Measurements from ENCODE around the gene SORCS2.

SORCS2 gene

DNA sequence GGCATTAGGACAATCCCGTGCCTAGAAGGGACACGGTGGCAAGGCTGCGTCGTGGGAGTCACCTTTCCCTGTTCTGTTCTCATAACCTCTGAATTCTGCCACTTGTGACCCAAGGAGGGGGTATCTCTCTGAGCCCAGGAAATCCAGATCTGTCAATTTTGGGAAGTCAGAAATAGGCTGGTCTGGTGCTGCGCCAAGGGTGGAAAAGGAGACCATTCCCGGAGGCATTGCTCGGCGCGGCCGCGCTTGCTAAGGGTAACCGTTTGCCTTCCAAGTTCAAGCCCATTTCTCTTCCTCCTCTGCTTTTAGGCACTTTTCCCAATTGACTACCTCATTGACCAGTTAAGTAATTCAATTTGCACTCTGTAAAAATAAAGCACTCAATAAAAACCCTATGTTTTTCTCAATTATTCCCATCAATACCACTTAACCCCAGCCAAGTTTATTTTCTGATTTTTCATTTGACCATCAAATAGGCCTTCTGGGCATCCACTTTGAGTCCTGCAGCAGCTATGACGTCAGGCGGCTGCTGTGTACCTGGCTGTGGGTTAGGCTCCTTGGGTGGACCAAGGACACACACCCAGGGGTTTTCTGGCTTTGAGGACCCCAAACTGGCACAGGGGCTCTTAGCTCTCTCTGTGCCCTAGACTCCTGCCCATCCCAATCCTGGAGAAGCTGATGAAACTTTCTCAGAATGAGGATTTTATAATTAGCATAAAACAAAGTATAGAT lies 12.5 kb downstream of the SORCS2 start:
- Histone ChIP-seq H3K36me3 (ENCODE audit: insufficient read depth, low read length) (no peaks in the 10 kb centered on the region), H3K27ac (no peak overlapping the region)
- no peak for TF ChIP-seq FOXP2 (optimal IDR thresholded peaks at IDR 0.05; ENCODE audit: control extremely low read depth, extremely low read length, insufficient read depth)
- no peak for TF ChIP-seq EZH2 (IDR thresholded peaks at IDR 0.05)
- TF ChIP-seq POLR2AphosphoS5 (IDR thresholded peaks at IDR 0.05; ENCODE audit: borderline replicate concordance, low read depth, low read length): no peak

DNA sequence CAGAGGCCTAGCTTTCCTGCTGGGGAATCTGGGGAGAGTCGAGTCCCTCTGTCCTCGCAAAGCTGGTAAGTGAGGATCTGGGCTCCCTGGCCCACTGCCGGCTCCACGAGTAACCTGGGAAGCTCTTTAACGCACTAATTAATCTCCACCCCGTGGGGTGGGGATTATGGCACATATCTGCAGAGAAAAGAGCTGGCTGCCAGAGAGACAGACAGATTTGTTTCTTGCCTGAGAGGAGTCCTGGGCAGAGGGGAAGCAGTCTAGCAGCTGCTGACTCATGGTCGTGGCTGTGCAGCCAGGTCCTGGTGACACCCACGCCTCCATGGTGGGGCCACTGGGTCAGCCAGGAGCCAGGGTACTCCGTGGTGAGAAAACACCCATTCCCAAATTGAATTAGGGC lies 14.0 kb downstream of the SORCS2 start:
- H3K9ac ChIP-seq (ENCODE audit: insufficient read length): no peak overlapping the region
- H3K9me3 ChIP-seq (ENCODE audit: low read depth, low read length): no peaks in the 10 kb centered on the region
- no peak overlapping the region for H3K4me3 ChIP-seq
- no peak for TF ChIP-seq POLR2AphosphoS5 (IDR thresholded peaks at IDR 0.05; ENCODE audit: borderline replicate concordance, low read depth, low read length)
- no peak for TF ChIP-seq FOXP2 (optimal IDR thresholded peaks at IDR 0.05; ENCODE audit: control extremely low read depth, extremely low read length, insufficient read depth)
- no peak for TF ChIP-seq EZH2 (IDR thresholded peaks at IDR 0.05)
- H3K36me3 ChIP-seq (ENCODE audit: insufficient read depth, low read length): no peaks in the 10 kb centered on the region
- no peak for DNase-seq (ENCODE audit: low read depth, low spot score)
- H3K27ac ChIP-seq: no peak overlapping the region

More for the DNA sequence above, 12.5 kb downstream of the SORCS2 start:
- Histone ChIP-seq H3K9ac (ENCODE audit: insufficient read length) (no peak overlapping the region), H3K4me3 (no peak overlapping the region), H3K9me3 (ENCODE audit: low read depth, low read length) (no peaks in the 10 kb centered on the region)
- no peak for DNase-seq (ENCODE audit: low read depth, low spot score)

DNA sequence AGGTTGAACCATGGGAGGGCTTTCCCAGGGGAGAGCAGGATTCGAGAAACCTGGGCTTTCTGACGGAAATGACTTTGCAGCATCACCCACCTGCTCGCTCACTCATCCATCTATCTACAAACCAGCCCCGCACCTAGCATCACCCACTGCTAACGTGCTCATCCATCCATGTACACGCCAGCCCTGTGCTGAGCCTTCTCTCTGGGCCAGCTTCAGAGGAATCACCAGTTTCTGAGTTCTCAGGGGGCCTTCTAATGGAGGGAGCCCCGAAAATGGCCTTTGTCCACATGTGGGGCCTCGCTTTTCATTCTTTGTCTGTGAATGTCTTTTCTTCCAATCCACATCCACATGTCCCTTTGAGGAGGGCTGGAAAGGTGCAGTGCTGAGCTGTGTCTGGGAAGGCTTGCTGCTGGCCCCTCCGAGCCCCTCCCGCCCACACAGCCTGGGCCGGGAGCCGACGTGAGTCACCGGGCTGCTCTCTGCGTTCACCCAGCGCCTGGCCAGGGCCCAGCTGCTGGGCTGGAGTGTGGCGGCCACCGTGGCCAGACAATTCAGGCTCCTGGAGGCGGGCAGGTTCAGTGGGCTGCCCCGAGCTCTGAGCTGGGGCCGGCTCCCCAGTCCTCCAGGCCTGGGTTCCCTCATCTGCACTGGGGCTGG lies 14.7 kb downstream of the SORCS2 start:
- no peak overlapping the region for H3K4me3 ChIP-seq

DNA sequence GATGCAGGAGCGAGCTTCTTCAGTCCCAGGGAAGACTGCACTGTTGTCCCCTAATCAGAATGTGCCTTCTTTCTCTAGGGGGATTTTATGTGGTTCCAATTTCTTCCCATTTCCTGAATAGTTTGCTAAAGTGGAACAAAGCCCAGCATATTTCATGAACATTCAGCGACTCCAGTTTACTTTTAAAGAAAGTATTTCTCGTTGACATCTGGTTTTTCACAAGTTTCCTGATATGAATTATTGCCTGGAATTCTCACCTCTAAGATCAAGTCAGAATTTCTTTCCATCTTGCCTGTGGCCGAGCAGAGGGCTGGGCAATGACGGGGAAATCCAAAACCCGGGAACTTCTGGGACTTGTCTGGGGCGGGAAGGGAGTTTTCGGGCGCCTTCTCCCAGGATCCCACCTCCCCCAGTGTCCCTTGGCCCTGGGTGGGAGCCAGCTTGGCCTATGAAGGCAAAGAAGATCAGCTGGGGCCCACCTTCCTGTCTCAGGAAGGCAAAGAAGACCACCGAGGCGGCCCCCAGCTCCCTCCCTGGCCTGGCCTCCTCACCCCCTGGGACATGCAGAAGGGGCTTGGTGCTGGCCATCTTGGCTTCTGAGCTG lies 15.4 kb downstream of the SORCS2 start:
- Histone ChIP-seq H3K27ac (no peak overlapping the region), H3K4me3 (no peak overlapping the region), H3K9ac (ENCODE audit: insufficient read length) (no peak overlapping the region), H3K9me3 (ENCODE audit: low read depth, low read length) (no peaks in the 10 kb centered on the region), H3K36me3 (ENCODE audit: insufficient read depth, low read length) (no peaks in the 10 kb centered on the region)
- no peak for DNase-seq (ENCODE audit: low read depth, low spot score)
- no peak for TF ChIP-seq EZH2 (IDR thresholded peaks at IDR 0.05)
- TF ChIP-seq FOXP2 (optimal IDR thresholded peaks at IDR 0.05; ENCODE audit: control extremely low read depth, extremely low read length, insufficient read depth): no peak
- TF ChIP-seq POLR2AphosphoS5 (IDR thresholded peaks at IDR 0.05; ENCODE audit: borderline replicate concordance, low read depth, low read length): no peak

More for the DNA sequence above, 14.7 kb downstream of the SORCS2 start:
- Histone ChIP-seq H3K27ac (no peak overlapping the region), H3K9ac (ENCODE audit: insufficient read length) (no peak overlapping the region), H3K36me3 (ENCODE audit: insufficient read depth, low read length) (no peaks in the 10 kb centered on the region), H3K9me3 (ENCODE audit: low read depth, low read length) (no peaks in the 10 kb centered on the region)
- TF ChIP-seq EZH2 (IDR thresholded peaks at IDR 0.05) (no peak), POLR2AphosphoS5 (IDR thresholded peaks at IDR 0.05; ENCODE audit: borderline replicate concordance, low read depth, low read length) (no peak), FOXP2 (optimal IDR thresholded peaks at IDR 0.05; ENCODE audit: control extremely low read depth, extremely low read length, insufficient read depth) (no peak)
- no peak for DNase-seq (ENCODE audit: low read depth, low spot score)

DNA sequence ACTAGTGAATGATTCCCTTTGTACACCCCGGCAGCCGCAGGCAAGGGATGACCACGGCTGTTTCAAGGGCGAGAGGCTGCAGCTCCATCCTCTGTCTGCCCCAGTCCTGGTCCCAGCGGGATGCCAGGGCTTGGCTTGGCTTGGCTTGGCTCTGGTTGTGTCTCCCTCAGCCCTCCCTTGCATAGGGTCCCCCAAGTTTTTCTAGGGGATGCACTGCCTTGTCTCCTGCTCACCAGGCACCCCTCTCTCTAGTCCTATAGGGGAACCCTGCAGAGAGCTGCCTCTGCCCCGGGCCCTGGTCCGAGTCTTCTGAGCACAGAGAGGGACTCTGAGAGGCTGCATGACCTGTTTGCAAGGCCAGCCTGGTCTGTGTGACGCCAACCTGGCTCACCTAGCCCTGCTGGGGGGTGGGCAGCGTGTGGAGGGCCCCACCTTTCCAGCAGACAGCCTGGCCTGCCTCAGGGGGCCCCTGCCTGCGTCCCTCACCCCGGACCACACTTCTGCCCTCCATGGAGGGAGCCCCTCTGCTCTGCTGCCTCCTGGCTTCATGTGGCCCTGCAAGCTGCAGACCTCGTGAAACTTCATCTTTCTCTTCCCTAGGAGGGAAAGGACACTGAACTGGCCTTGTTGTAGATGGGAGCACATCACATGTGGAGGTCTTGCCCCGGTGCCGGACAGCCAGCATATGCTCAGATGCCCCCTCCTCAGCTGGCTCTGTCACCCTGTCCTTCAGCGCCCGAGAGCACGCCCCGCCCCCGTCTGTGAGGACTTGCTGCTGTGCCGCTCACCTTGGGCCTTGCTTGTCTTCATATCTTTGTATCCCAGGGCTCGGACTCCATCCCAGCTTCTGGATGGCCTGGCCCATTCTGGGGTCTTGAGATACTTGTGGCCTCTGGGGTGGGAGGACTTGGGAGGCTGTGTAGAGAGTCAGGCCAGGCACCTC lies 16.4 kb downstream of the SORCS2 start:
- H3K27ac ChIP-seq: no peak overlapping the region
- no peaks in the 10 kb centered on the region for H3K36me3 ChIP-seq (ENCODE audit: insufficient read depth, low read length)
- no peak overlapping the region for H3K9ac ChIP-seq (ENCODE audit: insufficient read length)
- DNase-seq (ENCODE audit: low read depth, low spot score): no peak
- no peak overlapping the region for H3K4me3 ChIP-seq
- TF ChIP-seq EZH2 (IDR thresholded peaks at IDR 0.05) (no peak), FOXP2 (optimal IDR thresholded peaks at IDR 0.05; ENCODE audit: control extremely low read depth, extremely low read length, insufficient read depth) (no peak), POLR2AphosphoS5 (IDR thresholded peaks at IDR 0.05; ENCODE audit: borderline replicate concordance, low read depth, low read length) (no peak)
- H3K9me3 ChIP-seq (ENCODE audit: low read depth, low read length): no peaks in the 10 kb centered on the region

DNA sequence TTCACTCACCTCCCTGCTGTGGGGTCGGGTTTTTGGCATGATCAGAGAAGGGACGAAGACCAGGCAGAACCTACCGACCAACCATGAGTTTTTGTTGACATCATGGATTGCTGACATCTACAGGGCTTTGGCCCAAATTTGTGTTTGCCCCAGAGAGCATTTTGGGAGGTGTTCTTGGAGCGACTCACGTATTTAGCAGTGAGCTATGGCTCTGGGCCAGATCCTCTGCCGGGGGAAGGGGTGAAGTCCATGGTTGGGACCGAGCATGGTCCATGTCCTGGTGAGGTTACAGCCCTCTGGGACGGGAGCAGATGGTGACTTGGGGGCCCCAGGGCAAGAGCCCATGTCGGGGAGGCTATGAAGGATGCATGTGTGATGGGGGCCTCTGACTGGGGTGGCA lies 17.4 kb downstream of the SORCS2 start:
- Histone ChIP-seq H3K9me3 (ENCODE audit: low read depth, low read length) (no peaks in the 10 kb centered on the region), H3K9ac (ENCODE audit: insufficient read length) (no peak overlapping the region), H3K4me3 (no peak overlapping the region), H3K36me3 (ENCODE audit: insufficient read depth, low read length) (no peaks in the 10 kb centered on the region), H3K27ac (no peak overlapping the region)
- no peak for DNase-seq (ENCODE audit: low read depth, low spot score)
- TF ChIP-seq EZH2 (IDR thresholded peaks at IDR 0.05) (no peak), POLR2AphosphoS5 (IDR thresholded peaks at IDR 0.05; ENCODE audit: borderline replicate concordance, low read depth, low read length) (no peak), FOXP2 (optimal IDR thresholded peaks at IDR 0.05; ENCODE audit: control extremely low read depth, extremely low read length, insufficient read depth) (no peak)

DNA sequence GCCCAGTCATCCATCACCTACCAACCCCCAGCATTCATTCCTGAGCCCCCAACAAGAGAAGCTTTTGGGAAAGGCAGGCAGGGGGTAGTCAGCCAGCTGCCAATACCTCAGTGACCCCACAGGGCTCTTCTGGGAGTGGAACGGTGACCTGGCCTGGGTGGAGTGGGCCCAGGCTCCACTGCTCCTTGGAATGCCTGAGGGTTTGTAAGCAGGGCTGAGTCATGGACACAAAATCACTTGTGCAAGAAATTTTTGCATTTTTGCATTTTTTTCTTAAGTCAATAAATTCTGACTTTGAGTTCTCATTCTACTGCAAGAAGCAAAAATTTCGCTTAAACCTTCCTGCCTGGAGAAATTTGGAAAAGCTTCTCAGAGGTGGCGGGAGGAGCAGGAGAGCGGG lies 18.5 kb downstream of the SORCS2 start:
- no peak for DNase-seq (ENCODE audit: low read depth, low spot score)
- Histone ChIP-seq H3K27ac (no peak overlapping the region), H3K4me3 (no peak overlapping the region), H3K9ac (ENCODE audit: insufficient read length) (no peak overlapping the region), H3K36me3 (ENCODE audit: insufficient read depth, low read length) (no peaks in the 10 kb centered on the region), H3K9me3 (ENCODE audit: low read depth, low read length) (no peaks in the 10 kb centered on the region)
- TF ChIP-seq FOXP2 (optimal IDR thresholded peaks at IDR 0.05; ENCODE audit: control extremely low read depth, extremely low read length, insufficient read depth) (no peak), POLR2AphosphoS5 (IDR thresholded peaks at IDR 0.05; ENCODE audit: borderline replicate concordance, low read depth, low read length) (no peak), EZH2 (IDR thresholded peaks at IDR 0.05) (no peak)

Data from SK-N-MC (cell line).